SK-N-SH (cell line): ENCODE data around the gene C10orf67. TPM values are rescaled to one million over a fixed set of nuclear protein-coding genes. Genes with fewer than 3 reads are reported as not detected.
A peak's percentile ranks its signal among the peaks of the same experiment; 100 is the strongest.

ENCODE experiments used
- CTCF ChIA-PET: fragments of 300-600, 350-600 bp; formaldehyde crosslinking; extraction: SDS; loops from one replicate; lab custom pipeline; 2021; lab: Yijun Ruan, JAX
- POLR2A ChIA-PET: fragments of 350-600 bp; sonication (Branson Sonifier 250); formaldehyde crosslinking; extraction: SDS; loops from one replicate; lab custom pipeline; 2020; ENCODE audit warnings: antibody characterized with exemption, inconsistent platforms; lab: Yijun Ruan, JAX
- DNase-seq: peaks from one replicate; pipeline ENCODE4 v3.0.0; 2012
- H2AFZ ChIP-seq: fragments of 200-600 bp; sonication (generic); 2 replicates; pipeline ENCODE4 v1.8.1; 2016; ENCODE audit warnings: antibody characterized with exemption, mild to moderate bottlenecking, low read depth
- H3F3A ChIP-seq: fragments of 200-600 bp; sonication (generic); replicated peaks from 2 replicates; pipeline ENCODE3; 2016; ENCODE audit warnings: antibody characterized with exemption, mild to moderate bottlenecking; ENCODE audit not compliant: insufficient read depth
- H3K27ac ChIP-seq, 2 experiments: fragments of 200-500 bp in 1 of 2; fragments of 200-600 bp in 1 of 2; sonication (Bioruptor generic) in 1 of 2; sonication (generic), shearing (Covaris generic) in 1 of 2; 2 replicates each; pipeline versions ENCODE4 v1.5.1 to v1.6.1; 2014 to 2016; ENCODE audit warnings: low read depth in 2 of 2, inconsistent platforms in 1 of 2, low read length in 1 of 2, mild to moderate bottlenecking in 1 of 2, mixed read lengths in 1 of 2
- H3K27me3 ChIP-seq: fragments of 200-600 bp; sonication (generic), shearing (Covaris generic); 2 replicates; pipeline ENCODE4 v1.6.1; 2016; ENCODE audit warnings: mixed run types; ENCODE audit not compliant: insufficient read depth
- H3K36me3 ChIP-seq, 2 experiments: fragments of 200-500 bp in 1 of 2; fragments of 200-600 bp in 1 of 2; sonication (Bioruptor generic) in 1 of 2; sonication (generic) in 1 of 2; replicated peaks in 1 of 2; 2 replicates each; pipeline versions ENCODE3 to v1.5.1; 2014 to 2016; ENCODE audit warnings: low read length in 1 of 2, mild to moderate bottlenecking in 1 of 2; ENCODE audit not compliant: insufficient read depth in 2 of 2, control insufficient read depth in 1 of 2
- H3K4me1 ChIP-seq, 2 experiments: fragments of 200-500 bp in 1 of 2; fragments of 200-600 bp in 1 of 2; sonication (Bioruptor generic) in 1 of 2; sonication (generic), shearing (Covaris generic) in 1 of 2; 2 replicates each; pipeline versions ENCODE4 v1.5.1 to v1.6.1; 2014 to 2016; ENCODE audit warnings: low read depth in 1 of 2, low read length in 1 of 2, mixed run types in 1 of 2; ENCODE audit not compliant: insufficient read depth in 2 of 2, control insufficient read depth in 1 of 2
- H3K4me2 ChIP-seq: fragments of 200-600 bp; sonication (generic), shearing (Covaris generic); 2 replicates; pipeline ENCODE4 v1.6.1; 2017; ENCODE audit warnings: mixed run types
- H3K4me3 ChIP-seq, 2 experiments: fragments of 200-500 bp in 1 of 2; fragments of 200-600 bp in 1 of 2; sonication (Bioruptor generic) in 1 of 2; sonication (generic), shearing (Covaris generic) in 1 of 2; 2 replicates each; pipeline versions ENCODE4 v1.5.1 to v1.8.1; 2014 to 2016; ENCODE audit warnings: low read depth in 2 of 2, inconsistent platforms in 1 of 2, low read length in 1 of 2, mild to moderate bottlenecking in 1 of 2, mixed read lengths in 1 of 2, moderate library complexity in 1 of 2
- H3K79me2 ChIP-seq: fragments of 200-600 bp; sonication (generic); 2 replicates; pipeline ENCODE4 v1.8.1; 2017; ENCODE audit warnings: mild to moderate bottlenecking; ENCODE audit not compliant: insufficient read depth
- H3K9ac ChIP-seq: fragments of 200-600 bp; sonication (generic); 2 replicates; pipeline ENCODE4 v1.6.1; 2017; ENCODE audit warnings: mixed run types
- H3K9me2 ChIP-seq: fragments of 200-600 bp; sonication (generic); 2 replicates; pipeline ENCODE4 v1.6.1; 2017; ENCODE audit warnings: mixed run types
- H3K9me3 ChIP-seq: fragments of 200-600 bp; sonication (generic); 2 replicates; pipeline ENCODE4 v1.6.1; 2017; ENCODE audit warnings: mixed run types, mild to moderate bottlenecking, moderate library complexity
- H4K20me1 ChIP-seq: fragments of 200-600 bp; sonication (generic); 2 replicates; pipeline ENCODE4 v1.6.1; 2017; ENCODE audit warnings: mild to moderate bottlenecking, mixed run types; ENCODE audit not compliant: insufficient read depth
- CHD2 ChIP-seq: fragments of 150-350 bp; IDR thresholded peaks from 2 replicates; pipeline ENCODE4 v1.6.1; 2018; ENCODE audit warnings: low read length; ENCODE audit not compliant: partially characterized antibody
- EZH2phosphoT487 ChIP-seq: fragments of 200-600 bp; sonication (generic); IDR thresholded peaks from 2 replicates; pipeline ENCODE4 v1.6.1; 2017; ENCODE audit warnings: low read depth, mixed run types, mild to moderate bottlenecking, antibody characterized with exemption, moderate library complexity, borderline replicate concordance
- FOSL2 ChIP-seq: IDR thresholded peaks from 2 replicates; pipeline ENCODE4 v1.4.0; 2012; ENCODE audit warnings: low read depth, mild to moderate bottlenecking, moderate library complexity, borderline replicate concordance
- GABPA ChIP-seq: IDR thresholded peaks from 2 replicates; pipeline ENCODE4 v1.4.0; 2012; ENCODE audit warnings: low read depth, mild to moderate bottlenecking
- GATA2 ChIP-seq: sonication (generic); formaldehyde crosslinking; IDR thresholded peaks from 2 replicates; pipeline ENCODE4 v1.5.0; 2020; ENCODE audit warnings: mild to moderate bottlenecking, missing genetic modification reagents
- JUND ChIP-seq: IDR thresholded peaks from 2 replicates; pipeline ENCODE4 v1.4.0; 2012
- RAD21 ChIP-seq: IDR thresholded peaks from 2 replicates; pipeline ENCODE4 v1.6.1; 2012; ENCODE audit warnings: mild to moderate bottlenecking, low read length
- RCOR1 ChIP-seq: fragments of 150-350 bp; IDR thresholded peaks from 2 replicates; pipeline ENCODE4 v1.6.1; 2017; ENCODE audit warnings: antibody characterized with exemption, low read length
- REST ChIP-seq: IDR thresholded peaks from 2 replicates; pipeline ENCODE4 v1.6.1; 2012; ENCODE audit warnings: mild to moderate bottlenecking, low read depth, low read length, moderate library complexity
- RXRA ChIP-seq: IDR thresholded peaks from 2 replicates; pipeline ENCODE4 v1.4.0; 2012; ENCODE audit warnings: low read depth, mild to moderate bottlenecking, borderline replicate concordance
- SMC3 ChIP-seq: IDR thresholded peaks from 2 replicates; pipeline ENCODE4 v1.6.1; 2012; ENCODE audit warnings: low read depth, low read length, improper control_type of control experiment
- TAF1 ChIP-seq: IDR thresholded peaks from 2 replicates; pipeline ENCODE4 v1.6.1; 2012; ENCODE audit warnings: low read depth, mild to moderate bottlenecking, low read length, moderate library complexity, borderline replicate concordance
- WGBS: methylation state at CpG from one replicate; pipeline ENCODE4 v1.1.6; 2017; ENCODE audit warnings: low lambda C conversion rate; 5-methylcytosine and 5-hydroxymethylcytosine counted together
- polyA plus RNA-seq, 3 experiments: library from polyadenylated mRNA; depleted of rRNA; stranded (reverse); fragments of >200 nt; gene quantifications; 2 replicates each; pipeline ENCODE4 v1.2.3, GENCODE V29; 2012
- TF ChIP-seq, protein P1 (sequence below): fragments of 150-350 bp; IDR thresholded peaks from 2 replicates; pipeline ENCODE4 v1.6.1; 2017; ENCODE audit warnings: antibody characterized with exemption, low read length, low read depth, borderline replicate concordance

C10orf67 gene
- polyA plus RNA-seq, 1 of the 3 experiments (the other 2 are of a cell fraction), result 0.97 TPM

DNA sequence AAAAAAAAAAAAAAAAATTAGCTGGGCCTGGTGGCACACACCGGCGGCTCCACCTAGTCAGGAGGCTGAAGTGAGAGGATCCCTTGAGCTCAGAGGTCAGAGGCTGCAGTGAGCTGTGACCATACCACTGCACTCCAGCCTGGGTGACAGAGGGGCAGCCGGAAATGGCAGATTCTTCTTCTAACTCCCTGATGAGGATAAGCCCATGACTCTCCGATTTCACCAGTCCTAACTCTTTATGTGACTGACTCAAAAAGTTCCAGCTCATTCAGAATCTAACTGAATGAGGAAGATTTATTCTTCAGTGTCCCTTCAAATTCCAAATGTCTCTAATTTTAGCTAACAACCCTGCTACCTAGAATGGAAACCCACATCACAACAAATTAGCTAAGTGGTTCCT lies 4.2 kb downstream of the C10orf67 start:
- ChIA-PET CTCF (interaction anchor here (1.1 kb wide), 1 partner anchor 25 kb away, joined by 3 read pairs; no protein-coding TSS in a partner anchor), POLR2A (no interaction called here)

More for the DNA sequence above, 4.2 kb downstream of the C10orf67 start:
- peak overlapping the region in 1 of 2 experiments; percentile 90; a peak in 2 of 4 replicates for H3K27ac ChIP-seq
- no peak for DNase-seq
- 91% methylated on average over 4 of the region's 4 CpGs for WGBS
- peaks cover 6% of the 10 kb centered on the region; the same call in 1 of the 2 replicates for H3K79me2 ChIP-seq
- H3K4me1 ChIP-seq, result peaks cover 4 to 39% of the 10 kb centered on the region in 2 experiments; a peak in 3 of 4 replicates
- H3K9me2 ChIP-seq, result no peaks in the 10 kb centered on the region
- no peaks in the 10 kb centered on the region for H3K9me3 ChIP-seq
- H3F3A ChIP-seq, result peaks cover 43% of the 10 kb centered on the region
- no peaks in the 10 kb centered on the region for H3K27me3 ChIP-seq
- TF ChIP-seq REST (no peak), GATA2 (CRISPR knock-in tag) (no peak), GABPA (no peak), EZH2phosphoT487 (no peak), CHD2 (no peak), FOSL2 (no peak), TAF1 (no peak), RXRA (no peak), SMC3 (no peak), RCOR1 (no peak), JUND (no peak), RAD21 (no peak)
- TF ChIP-seq, protein P1, sequence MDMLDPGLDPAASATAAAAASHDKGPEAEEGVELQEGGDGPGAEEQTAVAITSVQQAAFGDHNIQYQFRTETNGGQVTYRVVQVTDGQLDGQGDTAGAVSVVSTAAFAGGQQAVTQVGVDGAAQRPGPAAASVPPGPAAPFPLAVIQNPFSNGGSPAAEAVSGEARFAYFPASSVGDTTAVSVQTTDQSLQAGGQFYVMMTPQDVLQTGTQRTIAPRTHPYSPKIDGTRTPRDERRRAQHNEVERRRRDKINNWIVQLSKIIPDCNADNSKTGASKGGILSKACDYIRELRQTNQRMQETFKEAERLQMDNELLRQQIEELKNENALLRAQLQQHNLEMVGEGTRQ, result no peak
- peak overlapping the region; percentile 63; the same call in 1 of the 2 replicates for H3K9ac ChIP-seq
- H3K36me3 ChIP-seq, result no peaks in the 10 kb centered on the region
- H3K4me2 ChIP-seq, result no peak overlapping the region
- no peak overlapping the region for H3K4me3 ChIP-seq
- H2AFZ ChIP-seq, result peak overlapping the region; percentile 42; the same call in 1 of the 2 replicates
- H4K20me1 ChIP-seq, result no peaks in the 10 kb centered on the region
